ENCODE results near the gene ABCF2.
A peak's percentile ranks its signal among the peaks of the same experiment; 100 is the strongest.

Gene ABCF2

GRCh38 chr7:151232091-151232916, 5.3 kb upstream of the ABCF2 start, which contains the start of gene CHPF2:
TSS of gene CHPF2 (plus strand) at chr7:151232483. CDS start at chr7:151234012, 1,529 bp downstream.
- no peak within 1 kb of the TSS for H2BK5ac ChIP-seq (ENCODE audit: low read length)
- peaks cover 2% of the 10 kb centered on the region for H3K36me3 ChIP-seq (ENCODE audit: control insufficient read depth, insufficient read depth, low read length)
- no peak within 1 kb of the TSS for H4K8ac ChIP-seq (ENCODE audit: low read depth, low read length)
- peak within 1 kb of the TSS; percentile 94 for H3K9ac ChIP-seq (ENCODE audit: low read length)
- no peaks in the 10 kb centered on the region for H3K27me3 ChIP-seq (ENCODE audit: insufficient read depth, low read length, poor library complexity)
- H3K18ac ChIP-seq (ENCODE audit: low read length), result peak within 1 kb of the TSS; percentile 69
- H3K79me1 ChIP-seq (ENCODE audit: low read length), result peaks cover 18% of the 10 kb centered on the region
- peak within 1 kb of the TSS; percentile 74 for H3K23ac ChIP-seq (ENCODE audit: low read length)
- peak; percentile 84 for DNase-seq
- H2AK5ac ChIP-seq (ENCODE audit: low read length), result no peak within 1 kb of the TSS
- H3K4me1 ChIP-seq (ENCODE audit: control insufficient read depth, low read depth, low read length), result peaks cover 3% of the 10 kb centered on the region
- no peak within 1 kb of the TSS for H4K5ac ChIP-seq (ENCODE audit: low read length)
- peak within 1 kb of the TSS; percentile 76 for H3K4ac ChIP-seq (ENCODE audit: low read depth, low read length)
- H3K27ac ChIP-seq (ENCODE audit: low read depth, low read length), result peak within 1 kb of the TSS; percentile 18
- H3K56ac ChIP-seq (ENCODE audit: low read length), result peak within 1 kb of the TSS; percentile 95
- H3K79me2 ChIP-seq (ENCODE audit: control insufficient read depth, insufficient read depth, low read length), result peaks cover 14% of the 10 kb centered on the region
- H3K4me2 ChIP-seq (ENCODE audit: low read length), result peak within 1 kb of the TSS; percentile 91
- WGBS (ENCODE audit: extremely low coverage, insufficient coverage, low lambda C conversion rate), result no CpG with 5 or more reads among the region's 79 CpGs
- no peak within 1 kb of the TSS for H2BK15ac ChIP-seq (replicated peaks; ENCODE audit: low read depth)
- peak within 1 kb of the TSS; percentile 87 for H3K4me3 ChIP-seq (ENCODE audit: low read length)
- H2BK120ac ChIP-seq (ENCODE audit: low read depth, low read length), result peak within 1 kb of the TSS; percentile 5

- Histone ChIP-seq H4K5ac (ENCODE audit: low read length) (no peak overlapping the region), H3K79me2 (ENCODE audit: control insufficient read depth, insufficient read depth, low read length) (peaks cover 20% of the 10 kb centered on the region), H3K4ac (ENCODE audit: low read depth, low read length) (no peak overlapping the region), H3K9ac (ENCODE audit: low read length) (no peak overlapping the region), H3K23ac (ENCODE audit: low read length) (no peak overlapping the region), H4K8ac (ENCODE audit: low read depth, low read length) (no peak overlapping the region), H3K27me3 (ENCODE audit: insufficient read depth, low read length, poor library complexity) (no peaks in the 10 kb centered on the region), H2BK120ac (ENCODE audit: low read depth, low read length) (no peak overlapping the region), H3K18ac (ENCODE audit: low read length) (no peak overlapping the region), H2BK5ac (ENCODE audit: low read length) (no peak overlapping the region), H3K79me1 (ENCODE audit: low read length) (peaks cover 21% of the 10 kb centered on the region), H2AK5ac (ENCODE audit: low read length) (no peak overlapping the region), H2BK15ac (replicated peaks; ENCODE audit: low read depth) (no peak overlapping the region), H3K27ac (ENCODE audit: low read depth, low read length) (no peak overlapping the region), H3K4me3 (ENCODE audit: low read length) (no peak overlapping the region), H3K4me2 (ENCODE audit: low read length) (no peak overlapping the region), H3K56ac (ENCODE audit: low read length) (no peak overlapping the region), H3K4me1 (ENCODE audit: control insufficient read depth, low read depth, low read length) (peaks cover 4% of the 10 kb centered on the region), H3K36me3 (ENCODE audit: control insufficient read depth, insufficient read depth, low read length) (peaks cover 2% of the 10 kb centered on the region)
- no CpG with 5 or more reads among the region's 1 CpG for WGBS (ENCODE audit: extremely low coverage, insufficient coverage, low lambda C conversion rate)
- DNase-seq, result no peak
Observed at GRCh38 chr7:151231080-151231479, 4.1 kb upstream of the ABCF2 start.

- peaks cover 8% of the 10 kb centered on the region for H3K4me1 ChIP-seq (ENCODE audit: control insufficient read depth, low read depth, low read length)
- H3K4me2 ChIP-seq (ENCODE audit: low read length), result no peak overlapping the region
- no peak overlapping the region for H3K23ac ChIP-seq (ENCODE audit: low read length)
- H3K9ac ChIP-seq (ENCODE audit: low read length), result no peak overlapping the region
- no peak overlapping the region for H2BK15ac ChIP-seq (replicated peaks; ENCODE audit: low read depth)
- no peak overlapping the region for H2BK120ac ChIP-seq (ENCODE audit: low read depth, low read length)
- H3K4ac ChIP-seq (ENCODE audit: low read depth, low read length), result no peak overlapping the region
- no peak overlapping the region for H3K4me3 ChIP-seq (ENCODE audit: low read length)
- H4K5ac ChIP-seq (ENCODE audit: low read length), result no peak overlapping the region
- no peak overlapping the region for H3K56ac ChIP-seq (ENCODE audit: low read length)
- peaks cover 3% of the 10 kb centered on the region for H3K36me3 ChIP-seq (ENCODE audit: control insufficient read depth, insufficient read depth, low read length)
- no peaks in the 10 kb centered on the region for H3K27me3 ChIP-seq (ENCODE audit: insufficient read depth, low read length, poor library complexity)
- no peak for DNase-seq
- H3K18ac ChIP-seq (ENCODE audit: low read length), result no peak overlapping the region
- peaks cover 26% of the 10 kb centered on the region for H3K79me1 ChIP-seq (ENCODE audit: low read length)
- H3K79me2 ChIP-seq (ENCODE audit: control insufficient read depth, insufficient read depth, low read length), result peaks cover 28% of the 10 kb centered on the region
- no peak overlapping the region for H2AK5ac ChIP-seq (ENCODE audit: low read length)
- no peak overlapping the region for H4K8ac ChIP-seq (ENCODE audit: low read depth, low read length)
- H3K27ac ChIP-seq (ENCODE audit: low read depth, low read length), result no peak overlapping the region
- H2BK5ac ChIP-seq (ENCODE audit: low read length), result no peak overlapping the region
- no CpG with 5 or more reads among the region's 10 CpGs for WGBS (ENCODE audit: extremely low coverage, insufficient coverage, low lambda C conversion rate)
Observed at GRCh38 chr7:151229249-151229648, 2.2 kb upstream of the ABCF2 start.

GRCh38 chr7:151228024-151228866, 1.2 kb upstream of the ABCF2 start:
- no peak for DNase-seq
- Histone ChIP-seq H3K9ac (ENCODE audit: low read length) (peak overlapping the region; percentile 90), H4K8ac (ENCODE audit: low read depth, low read length) (no peak overlapping the region), H3K79me1 (ENCODE audit: low read length) (peaks cover 16% of the 10 kb centered on the region), H3K4ac (ENCODE audit: low read depth, low read length) (peak overlapping the region; percentile 27), H3K79me2 (ENCODE audit: control insufficient read depth, insufficient read depth, low read length) (peaks cover 18% of the 10 kb centered on the region), H3K27ac (ENCODE audit: low read depth, low read length) (peak overlapping the region; percentile 96), H2AK5ac (ENCODE audit: low read length) (no peak overlapping the region), H3K4me3 (ENCODE audit: low read length) (no peak overlapping the region), H3K4me1 (ENCODE audit: control insufficient read depth, low read depth, low read length) (peaks cover 6% of the 10 kb centered on the region), H3K27me3 (ENCODE audit: insufficient read depth, low read length, poor library complexity) (no peaks in the 10 kb centered on the region), H3K36me3 (ENCODE audit: control insufficient read depth, insufficient read depth, low read length) (peaks cover 4% of the 10 kb centered on the region), H3K4me2 (ENCODE audit: low read length) (peak overlapping the region; percentile 64), H3K56ac (ENCODE audit: low read length) (peak overlapping the region; percentile 85), H3K23ac (ENCODE audit: low read length) (no peak overlapping the region), H4K5ac (ENCODE audit: low read length) (peak overlapping the region; percentile 56), H2BK15ac (replicated peaks; ENCODE audit: low read depth) (no peak overlapping the region), H2BK120ac (ENCODE audit: low read depth, low read length) (no peak overlapping the region), H3K18ac (ENCODE audit: low read length) (no peak overlapping the region), H2BK5ac (ENCODE audit: low read length) (no peak overlapping the region)
- WGBS (ENCODE audit: extremely low coverage, insufficient coverage, low lambda C conversion rate), result no CpG with 5 or more reads among the region's 10 CpGs

GRCh38 chr7:151226560-151226874, 488 bp downstream of the ABCF2 start:
- no peak overlapping the region for H3K18ac ChIP-seq (ENCODE audit: low read length)
- H3K27ac ChIP-seq (ENCODE audit: low read depth, low read length), result no peak overlapping the region
- WGBS (ENCODE audit: extremely low coverage, insufficient coverage, low lambda C conversion rate), result no CpG with 5 or more reads among the region's 15 CpGs
- peak overlapping the region; percentile 68 for H3K4me2 ChIP-seq (ENCODE audit: low read length)
- peaks cover 8% of the 10 kb centered on the region for H3K36me3 ChIP-seq (ENCODE audit: control insufficient read depth, insufficient read depth, low read length)
- H3K23ac ChIP-seq (ENCODE audit: low read length), result peak overlapping the region; percentile 83
- no peak overlapping the region for H2BK120ac ChIP-seq (ENCODE audit: low read depth, low read length)
- no peak overlapping the region for H2AK5ac ChIP-seq (ENCODE audit: low read length)
- H2BK5ac ChIP-seq (ENCODE audit: low read length), result no peak overlapping the region
- peaks cover 15% of the 10 kb centered on the region for H3K79me2 ChIP-seq (ENCODE audit: control insufficient read depth, insufficient read depth, low read length)
- H2BK15ac ChIP-seq (replicated peaks; ENCODE audit: low read depth), result no peak overlapping the region
- peak overlapping the region; percentile 89 for H3K4me3 ChIP-seq (ENCODE audit: low read length)
- peaks cover 11% of the 10 kb centered on the region for H3K79me1 ChIP-seq (ENCODE audit: low read length)
- no peak overlapping the region for H4K8ac ChIP-seq (ENCODE audit: low read depth, low read length)
- peak overlapping the region; percentile 93 for H3K9ac ChIP-seq (ENCODE audit: low read length)
- peak; percentile 19 for DNase-seq
- H3K4ac ChIP-seq (ENCODE audit: low read depth, low read length), result no peak overlapping the region
- H3K56ac ChIP-seq (ENCODE audit: low read length), result peak overlapping the region; percentile 95
- no peak overlapping the region for H4K5ac ChIP-seq (ENCODE audit: low read length)
- H3K4me1 ChIP-seq (ENCODE audit: control insufficient read depth, low read depth, low read length), result peaks cover 6% of the 10 kb centered on the region
- H3K27me3 ChIP-seq (ENCODE audit: insufficient read depth, low read length, poor library complexity), result no peaks in the 10 kb centered on the region

Measured in mesendoderm (in vitro differentiated cells).